ENCODE results near the gene GMNC.
"Not testable (repeated sequence)": the region's sequence is repeated elsewhere in the genome, so short reads cannot be mapped to it uniquely, and the experiment has no call there.

Gene GMNC

GRCh38 chr3:190862209-190863118 lies at the start of gene GMNC:
TSS of gene GMNC (minus strand) at chr3:190862694. CDS start at chr3:190862615, 79 bp downstream.
- DNase-seq, result peak; percentile 23

GRCh38 chr3:190911382-190911781 lies 48.9 kb upstream of the GMNC start:
- no peak for DNase-seq

- no peak for DNase-seq
Observed at GRCh38 chr3:190909908-190910307, 47.4 kb upstream of the GMNC start.

- DNase-seq, result no peak
Observed at GRCh38 chr3:190903156-190903555, 40.7 kb upstream of the GMNC start.

- no peak for DNase-seq
Observed at GRCh38 chr3:190902292-190902691, 39.8 kb upstream of the GMNC start.

GRCh38 chr3:190892395-190892902 lies 30.0 kb upstream of the GMNC start:
- no peak for DNase-seq

GRCh38 chr3:190886945-190887344 lies 24.5 kb upstream of the GMNC start:
- DNase-seq, result no peak

- no peak for DNase-seq
Observed at GRCh38 chr3:190883973-190884832, 21.7 kb upstream of the GMNC start.

GRCh38 chr3:190883141-190883540 lies 20.6 kb upstream of the GMNC start:
- DNase-seq, result no peak

- DNase-seq, result no peak
Observed at GRCh38 chr3:190877925-190878324, 15.4 kb upstream of the GMNC start.

GRCh38 chr3:190876433-190876832 lies 13.9 kb upstream of the GMNC start:
- DNase-seq, result not testable (repeated sequence)

- DNase-seq, result not testable (repeated sequence)
Observed at GRCh38 chr3:190875061-190875460, 12.6 kb upstream of the GMNC start.

- no peak for DNase-seq
Observed at GRCh38 chr3:190870127-190870526, 7.6 kb upstream of the GMNC start.

- no peak for DNase-seq
Observed at GRCh38 chr3:190867071-190867470, 4.6 kb upstream of the GMNC start.

GRCh38 chr3:190865828-190866227 lies 3.3 kb upstream of the GMNC start:
- DNase-seq, result no peak

- DNase-seq, result no peak
Observed at GRCh38 chr3:190865419-190865818, 2.9 kb upstream of the GMNC start.

GRCh38 chr3:190864002-190864401 lies 1.5 kb upstream of the GMNC start:
- DNase-seq, result no peak

GRCh38 chr3:190863119-190863465 lies 598 bp upstream of the GMNC start:
- DNase-seq, result no peak

GRCh38 chr3:190860521-190860920 lies 2.0 kb downstream of the GMNC start:
- no peak for DNase-seq

GRCh38 chr3:190855151-190855550 lies 7.3 kb downstream of the GMNC start:
- DNase-seq, result no peak

GRCh38 chr3:190854062-190854461 lies 8.4 kb downstream of the GMNC start:
- no peak for DNase-seq

- no peak for DNase-seq
Observed at GRCh38 chr3:190853464-190853863, 9.0 kb downstream of the GMNC start.

- DNase-seq, result no peak
Observed at GRCh38 chr3:190849607-190850006, 12.9 kb downstream of the GMNC start.

- no peak for DNase-seq
Observed at GRCh38 chr3:190848870-190849269, 13.6 kb downstream of the GMNC start.
